Measurements from ENCODE around the gene TPGS1. TPM values are rescaled to one million over a fixed set of nuclear protein-coding genes. Genes with fewer than 3 reads are reported as not detected.

Gene TPGS1
- total and polyA plus RNA-seq, 2 of the 8 experiments (the other 6 are each of a cell fraction or from before 2014, with no cell fraction given), result 9.1 to 10.6 TPM

DNA sequence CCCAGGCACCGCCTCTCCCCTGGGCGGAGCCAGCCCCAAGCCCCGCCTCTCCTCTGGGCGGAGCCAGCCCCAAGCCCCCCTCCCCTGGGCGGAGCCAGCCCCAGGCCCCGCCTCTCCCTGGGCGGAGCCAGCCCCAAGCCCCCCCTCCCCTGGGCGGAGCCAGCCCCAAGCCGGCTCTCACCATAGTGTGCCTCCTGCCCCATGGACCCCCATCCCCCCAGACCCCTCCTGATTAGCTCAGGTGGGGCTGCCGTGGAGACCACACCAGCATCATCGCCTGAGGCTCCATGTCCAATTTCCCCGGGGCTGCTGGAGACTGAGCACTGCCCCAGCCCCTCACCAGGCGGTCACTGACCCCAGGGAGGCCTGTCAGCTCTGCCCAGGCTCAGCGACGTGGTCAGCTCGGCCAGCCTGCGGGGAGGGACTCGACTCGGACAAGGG lies 15.2 kb upstream of the TPGS1 start:
- 78% methylated on average over 6 of the region's 19 CpGs; no CpG with 5 or more reads in 1 of the 2 experiments for WGBS, 2 experiments (ENCODE audit: extremely low coverage in 1 of 2, insufficient coverage in 1 of 2, insufficient read length in 1 of 2, insufficient replicate concordance in 2 of 2, low coverage in 1 of 2, low lambda C conversion rate in 2 of 2, missing lambda C conversion rate in 1 of 2)
- POLR2A ChIA-PET (ENCODE audit: partially characterized antibody), result no interaction called here
- H2BK12ac ChIP-seq (ENCODE audit: low read depth, low read length), result no peak overlapping the region

More for the DNA sequence above, 15.2 kb upstream of the TPGS1 start:
- no peak overlapping the region for H4K91ac ChIP-seq (replicated peaks; ENCODE audit: insufficient read length, low read length)
- no peak for TF ChIP-seq SIX5 (IDR thresholded peaks at IDR 0.05; ENCODE audit: low read depth, low read length)
- no peak for TF ChIP-seq KDM1A (IDR thresholded peaks at IDR 0.05; ENCODE audit: borderline replicate concordance, low read length)
- H3K27ac ChIP-seq (ENCODE audit: low read depth, low read length), result no peak overlapping the region
- H3K23me2 ChIP-seq (ENCODE audit: low read depth, low read length), result peaks cover 5% of the 10 kb centered on the region; the same call in 1 of the 2 replicates
- no peaks in the 10 kb centered on the region; the same call in 1 of the 2 replicates for H3K79me1 ChIP-seq (ENCODE audit: low read depth, low read length)
- H3K4me1 ChIP-seq (replicated peaks in 1 of 4; ENCODE audit: control insufficient read depth in 3 of 4, insufficient read depth in 4 of 4, low read length in 3 of 4), result peaks cover 0 to 6% (median 2%) of the 10 kb centered on the region in 4 experiments; a peak in 3 of 7 replicates
- H2AK5ac ChIP-seq (ENCODE audit: low read depth, low read length), result no peak overlapping the region
- H3K18ac ChIP-seq (ENCODE audit: extremely low read depth, low read length), result no peak overlapping the region
- no peaks in the 10 kb centered on the region; a peak in 1 of 7 replicates for H3K27me3 ChIP-seq (replicated peaks in 1 of 4; ENCODE audit: control insufficient read depth in 3 of 4, extremely low read depth in 1 of 4, insufficient read depth in 3 of 4, low read length in 3 of 4)
- H4K5ac ChIP-seq (ENCODE audit: insufficient read length, low read depth, low read length), result no peak overlapping the region
- H3K4me3 ChIP-seq (ENCODE audit: extremely low read depth in 1 of 4, insufficient read depth in 2 of 4, low read depth in 3 of 4, low read length in 4 of 4), result no peak overlapping the region
- H3K56ac ChIP-seq (replicated peaks; ENCODE audit: insufficient read length, low read depth, low read length), result no peak overlapping the region
- H3K9ac ChIP-seq (replicated peaks in 1 of 4; ENCODE audit: extremely low read depth in 1 of 4, low read depth in 3 of 4, low read length in 3 of 4), result no peak overlapping the region
- no peaks in the 10 kb centered on the region for H3K79me2 ChIP-seq (ENCODE audit: control insufficient read depth in 1 of 2, insufficient read depth in 2 of 2, low read length in 2 of 2)
- H3K23ac ChIP-seq (ENCODE audit: insufficient read length), result no peak overlapping the region
- H2AFZ ChIP-seq (ENCODE audit: low read length), result no peak overlapping the region
- H4K20me1 ChIP-seq (replicated peaks in 1 of 2; ENCODE audit: control insufficient read depth in 1 of 2, insufficient read depth in 2 of 2, low read length in 2 of 2), result peaks cover 0 to 1% of the 10 kb centered on the region in 2 experiments
- H4K8ac ChIP-seq (ENCODE audit: extremely low read depth, insufficient read depth, low read length), result no peak overlapping the region
- H2BK15ac ChIP-seq (ENCODE audit: low read length), result no peak overlapping the region
- H2BK120ac ChIP-seq (replicated peaks; ENCODE audit: low read depth, low read length), result no peak overlapping the region
- no peak overlapping the region for H2BK5ac ChIP-seq (ENCODE audit: low read depth, low read length)
- H3K36me3 ChIP-seq (ENCODE audit: control insufficient read depth in 2 of 4, insufficient read depth in 4 of 4, low read length in 3 of 4), result no peaks in the 10 kb centered on the region
- H2BK20ac ChIP-seq (ENCODE audit: low read length), result no peak overlapping the region
- CTCF ChIA-PET (ENCODE audit: partially characterized antibody), result interaction anchor here (0.7 to 3.7 kb wide), 4 partner anchors 14 to 144 kb away, joined by 3 to 21 read pairs (median 5); no protein-coding TSS in a partner anchor
- no peak overlapping the region for H3K14ac ChIP-seq (ENCODE audit: insufficient read length)
- no peak for DNase-seq (ENCODE audit: low read depth in 1 of 2, low spot score in 2 of 2)
- H3K4me2 ChIP-seq (ENCODE audit: insufficient read depth in 1 of 2, low read depth in 2 of 2, low read length in 2 of 2), result no peak overlapping the region
- peaks cover 0 to 2% of the 10 kb centered on the region in 2 experiments; a peak in 1 of 4 replicates for H3K9me3 ChIP-seq (ENCODE audit: insufficient read depth in 2 of 2, low read depth in 1 of 2, low read length in 1 of 2)
- H3K4ac ChIP-seq (replicated peaks; ENCODE audit: insufficient read length, low read depth, low read length), result no peak overlapping the region
- FAIRE-seq, result no peak
